H1 (cell line): ENCODE data around the gene PRRG2. TPM values are rescaled to one million over a fixed set of nuclear protein-coding genes. Genes with fewer than 3 reads are reported as not detected.

Experiments
- CTCF ChIA-PET: fragments of 300-600 bp; sonication (Branson Sonifier 250); formaldehyde crosslinking; loops from one replicate; lab custom pipeline; 2021; ENCODE audit not compliant: partially characterized antibody; lab: Charles Lee
- POLR2A ChIA-PET: fragments of 300-600 bp; sonication (Branson Sonifier 250); formaldehyde crosslinking; loops from one replicate; lab custom pipeline; 2021; ENCODE audit warnings: inconsistent platforms; ENCODE audit not compliant: partially characterized antibody; lab: Charles Lee
- DNase-seq, 2 experiments: peaks; one replicate each; pipeline versions ENCODE4 v3.0.0 to v3.0.0-alpha.2; 2010 to 2022; ENCODE audit warnings: low spot score in 2 of 2, low read depth in 1 of 2, mixed read lengths in 1 of 2
- FAIRE-seq: peaks from 2 replicates; lab custom pipeline; 2011; peaks lifted over from hg19 to GRCh38; lab: Jason Lieb, UNC
- H2AFZ ChIP-seq: 2 replicates; pipeline ENCODE4 v1.8.1; 2012; ENCODE audit warnings: low read length, inconsistent platforms
- H2AK5ac ChIP-seq: 2 replicates; pipeline ENCODE4 v1.6.1; 2013; ENCODE audit warnings: low read depth, low read length
- H2BK120ac ChIP-seq: replicated peaks from 2 replicates; pipeline ENCODE3; 2013; ENCODE audit warnings: low read depth, low read length, inconsistent platforms
- H2BK12ac ChIP-seq: 2 replicates; pipeline ENCODE4 v1.6.1; 2013; ENCODE audit warnings: low read depth, low read length
- H2BK15ac ChIP-seq: 2 replicates; pipeline ENCODE4 v1.6.1; 2013; ENCODE audit warnings: low read length
- H2BK20ac ChIP-seq: 2 replicates; pipeline ENCODE4 v1.6.1; 2013; ENCODE audit warnings: low read length
- H2BK5ac ChIP-seq: 2 replicates; pipeline ENCODE4 v1.6.1; 2013; ENCODE audit warnings: low read depth, low read length
- H3K14ac ChIP-seq: 2 replicates; pipeline ENCODE4 v1.6.1; 2013; ENCODE audit warnings: inconsistent platforms; ENCODE audit not compliant: insufficient read length
- H3K18ac ChIP-seq: 2 replicates; pipeline ENCODE4 v1.6.1; 2013; ENCODE audit warnings: low read length; ENCODE audit errors: extremely low read depth
- H3K23ac ChIP-seq: 2 replicates; pipeline ENCODE4 v1.6.1; 2013; ENCODE audit warnings: inconsistent platforms; ENCODE audit not compliant: insufficient read length
- H3K23me2 ChIP-seq: 2 replicates; pipeline ENCODE4 v1.6.1; 2013; ENCODE audit warnings: low read depth, low read length
- H3K27ac ChIP-seq: 2 replicates; pipeline ENCODE4 v1.6.1; 2011; ENCODE audit warnings: low read depth, low read length, inconsistent platforms
- H3K27me3 ChIP-seq, 4 experiments: replicated peaks in 1 of 4; 1 replicate in 1 of 4; 2 replicates in 3 of 4; pipeline versions ENCODE4 v1.6.1 to v1.8.1; 2011 to 2013; ENCODE audit warnings: low read length in 3 of 4, mild to moderate bottlenecking in 3 of 4, inconsistent platforms in 2 of 4, mixed read lengths in 2 of 4, moderate library complexity in 1 of 4; ENCODE audit not compliant: control insufficient read depth in 3 of 4, insufficient read depth in 3 of 4; ENCODE audit errors: extremely low read depth in 1 of 4
- H3K36me3 ChIP-seq, 4 experiments: 2 replicates each; pipeline versions ENCODE4 v1.6.1 to v1.8.1; 2011 to 2013; ENCODE audit warnings: mild to moderate bottlenecking in 4 of 4, low read length in 3 of 4, moderate library complexity in 2 of 4, control low read depth in 1 of 4, inconsistent platforms in 1 of 4; ENCODE audit not compliant: insufficient read depth in 4 of 4, control insufficient read depth in 2 of 4
- H3K4ac ChIP-seq: replicated peaks from 2 replicates; pipeline ENCODE3; 2013; ENCODE audit warnings: low read length, low read depth, mixed read lengths, inconsistent platforms; ENCODE audit not compliant: insufficient read length
- H3K4me1 ChIP-seq, 4 experiments: replicated peaks in 1 of 4; 1 replicate in 1 of 4; 2 replicates in 3 of 4; pipeline versions ENCODE4 v1.6.1 to v1.8.1; 2011 to 2013; ENCODE audit warnings: low read length in 3 of 4, inconsistent platforms in 2 of 4, mixed read lengths in 1 of 4; ENCODE audit not compliant: insufficient read depth in 4 of 4, control insufficient read depth in 3 of 4
- H3K4me2 ChIP-seq, 2 experiments: 2 replicates each; pipeline versions ENCODE4 v1.6.1 to v1.8.1; 2011 to 2013; ENCODE audit warnings: low read depth in 2 of 2, low read length in 2 of 2, control low read depth in 1 of 2, inconsistent platforms in 1 of 2, mild to moderate bottlenecking in 1 of 2; ENCODE audit not compliant: insufficient read depth in 1 of 2
- H3K4me3 ChIP-seq, 4 experiments: fragments of 200-600, 300-600 bp in 1 of 4; sonication (generic), shearing (Covaris generic), sonication (Bioruptor Twin) in 1 of 4; 2 replicates each; pipeline versions ENCODE4 v1.5.1 to v1.8.1; 2011 to 2016; ENCODE audit warnings: low read length in 4 of 4, low read depth in 3 of 4, control low read depth in 2 of 4, inconsistent platforms in 2 of 4, mild to moderate bottlenecking in 2 of 4, mixed read lengths in 1 of 4, moderate library complexity in 1 of 4; ENCODE audit not compliant: insufficient read depth in 2 of 4; ENCODE audit errors: extremely low read depth in 1 of 4
- H3K56ac ChIP-seq: replicated peaks from 2 replicates; pipeline ENCODE3; 2013; ENCODE audit warnings: low read depth, mild to moderate bottlenecking, mixed read lengths, low read length, inconsistent platforms; ENCODE audit not compliant: insufficient read length
- H3K79me1 ChIP-seq: 2 replicates; pipeline ENCODE4 v1.6.1; 2013; ENCODE audit warnings: low read depth, low read length, control low read depth
- H3K79me2 ChIP-seq, 2 experiments: 2 replicates each; pipeline versions ENCODE4 v1.6.1 to v1.8.1; 2012 to 2013; ENCODE audit warnings: low read length in 2 of 2, mild to moderate bottlenecking in 2 of 2, inconsistent platforms in 1 of 2; ENCODE audit not compliant: insufficient read depth in 2 of 2, control insufficient read depth in 1 of 2
- H3K9ac ChIP-seq, 4 experiments: replicated peaks in 1 of 4; 1 replicate in 1 of 4; 2 replicates in 3 of 4; pipeline versions ENCODE4 v1.6.1 to v1.8.1; 2011 to 2013; ENCODE audit warnings: low read depth in 3 of 4, low read length in 3 of 4, control low read depth in 2 of 4, mild to moderate bottlenecking in 2 of 4, moderate library complexity in 2 of 4, inconsistent platforms in 1 of 4; ENCODE audit errors: extremely low read depth in 1 of 4
- H3K9me3 ChIP-seq, 2 experiments: 2 replicates each; pipeline versions ENCODE4 v1.6.1 to v1.8.1; 2012 to 2013; ENCODE audit warnings: mild to moderate bottlenecking in 2 of 2, moderate library complexity in 2 of 2, control low read depth in 1 of 2, inconsistent platforms in 1 of 2, low read depth in 1 of 2, low read length in 1 of 2, mixed read lengths in 1 of 2; ENCODE audit not compliant: insufficient read depth in 2 of 2
- H4K20me1 ChIP-seq, 2 experiments: replicated peaks in 1 of 2; 2 replicates each; pipeline versions ENCODE3 to v1.8.1; 2011 to 2013; ENCODE audit warnings: inconsistent platforms in 2 of 2, low read length in 2 of 2, mild to moderate bottlenecking in 1 of 2; ENCODE audit not compliant: insufficient read depth in 2 of 2, control insufficient read depth in 1 of 2
- H4K5ac ChIP-seq: 2 replicates; pipeline ENCODE4 v1.6.1; 2013; ENCODE audit warnings: low read length, low read depth, mixed read lengths, inconsistent platforms; ENCODE audit not compliant: insufficient read length
- H4K8ac ChIP-seq: 2 replicates; pipeline ENCODE4 v1.8.0; 2013; ENCODE audit warnings: mild to moderate bottlenecking, moderate library complexity, low read length, inconsistent platforms; ENCODE audit not compliant: insufficient read depth; ENCODE audit errors: extremely low read depth
- H4K91ac ChIP-seq: replicated peaks from 2 replicates; pipeline ENCODE3; 2013; ENCODE audit warnings: low read length, mixed read lengths, inconsistent platforms; ENCODE audit not compliant: insufficient read length
- ASH2L ChIP-seq: fragments of 200-600, 300-600 bp; sonication (generic); IDR thresholded peaks from one replicate; pipeline ENCODE4 v1.7.1; 2017; ENCODE audit warnings: low read length
- BACH1 ChIP-seq: IDR thresholded peaks from 2 replicates; pipeline ENCODE4 v1.6.1; 2012; ENCODE audit warnings: low read length, improper control_type of control experiment
- BCL11A ChIP-seq, 2 experiments: IDR thresholded peaks; one replicate each; pipeline ENCODE4 v1.6.1; 2011; ENCODE audit warnings: low read depth in 2 of 2, low read length in 2 of 2, mild to moderate bottlenecking in 2 of 2
- BRCA1 ChIP-seq: IDR thresholded peaks from 2 replicates; pipeline ENCODE4 v1.6.1; 2012; ENCODE audit warnings: low read depth, low read length, improper control_type of control experiment
- EGR1 ChIP-seq: IDR thresholded peaks from 2 replicates; pipeline ENCODE4 v1.6.1; 2011; ENCODE audit warnings: low read depth, low read length, borderline replicate concordance
- FOSL1 ChIP-seq: IDR thresholded peaks from 2 replicates; pipeline ENCODE4 v1.6.1; 2011; ENCODE audit warnings: mild to moderate bottlenecking, low read depth, low read length, moderate library complexity; ENCODE audit not compliant: insufficient read depth
- JUND ChIP-seq: IDR thresholded peaks from 2 replicates; pipeline ENCODE4 v1.6.1; 2011; ENCODE audit warnings: mild to moderate bottlenecking, improper control_type of control experiment, low read length
- SP4 ChIP-seq: IDR thresholded peaks from 2 replicates; pipeline ENCODE4 v1.6.1; 2012; ENCODE audit warnings: low read length, inconsistent platforms
- SRF ChIP-seq: IDR thresholded peaks from 2 replicates; pipeline ENCODE4 v1.6.1; 2011; ENCODE audit warnings: mild to moderate bottlenecking, low read depth, low read length, moderate library complexity
- YY1 ChIP-seq: IDR thresholded peaks from 2 replicates; pipeline ENCODE4 v1.6.1; 2011; ENCODE audit warnings: low read depth, mild to moderate bottlenecking, low read length
- WGBS, 2 experiments: shearing (Covaris generic) in 1 of 2; methylation state at CpG; one replicate each; pipeline versions ENCODE4 v1.1.6 to v1.1.7; 2013 to 2015; ENCODE audit warnings: low lambda C conversion rate in 2 of 2, mixed read lengths in 2 of 2, inconsistent platforms in 1 of 2, low coverage in 1 of 2, missing lambda C conversion rate in 1 of 2; ENCODE audit not compliant: insufficient replicate concordance in 2 of 2, insufficient coverage in 1 of 2, insufficient read length in 1 of 2; ENCODE audit errors: extremely low coverage in 1 of 2, missing lambda C conversion rate in 1 of 2; 5-methylcytosine and 5-hydroxymethylcytosine counted together
- polyA plus RNA-seq, 7 experiments: library from polyadenylated mRNA; depleted of rRNA in 3 of 7; stranded (reverse) in 5 of 7; unstranded in 2 of 7; fragments of >200 nt in 5 of 7; fragments of 200-250 nt in 2 of 7; gene quantifications; 1 replicate in 5 of 7; 2 replicates in 1 of 7; 4 replicates in 1 of 7; pipeline versions ENCODE4 v1.2.1 to v1.2.3, GENCODE V29; 2011 to 2013; ENCODE audit warnings: missing spikeins in 2 of 7, mixed read lengths in 2 of 7
- total RNA-seq: library from RNA; stranded (reverse); fragmentation: NEBNext Ultra II Directional; extraction: Animal tissue kit (Norgen Biotek cat#: 25700); gene quantifications from 2 replicates; pipeline ENCODE4 v1.2.1, GENCODE V29; 2021
- TF ChIP-seq, protein P1 (sequence below): IDR thresholded peaks from 2 replicates; pipeline ENCODE4 v1.6.1; 2012; ENCODE audit warnings: inconsistent platforms
- TF ChIP-seq, protein P2 (sequence below): IDR thresholded peaks from 2 replicates; pipeline ENCODE4 v1.6.1; 2011; ENCODE audit warnings: low read length, improper control_type of control experiment

PRRG2 gene
- total and polyA plus RNA-seq, 2 of the 8 experiments (the other 6 are each of a cell fraction or from before 2014, with no cell fraction given): 4.1 to 5.6 TPM

DNA sequence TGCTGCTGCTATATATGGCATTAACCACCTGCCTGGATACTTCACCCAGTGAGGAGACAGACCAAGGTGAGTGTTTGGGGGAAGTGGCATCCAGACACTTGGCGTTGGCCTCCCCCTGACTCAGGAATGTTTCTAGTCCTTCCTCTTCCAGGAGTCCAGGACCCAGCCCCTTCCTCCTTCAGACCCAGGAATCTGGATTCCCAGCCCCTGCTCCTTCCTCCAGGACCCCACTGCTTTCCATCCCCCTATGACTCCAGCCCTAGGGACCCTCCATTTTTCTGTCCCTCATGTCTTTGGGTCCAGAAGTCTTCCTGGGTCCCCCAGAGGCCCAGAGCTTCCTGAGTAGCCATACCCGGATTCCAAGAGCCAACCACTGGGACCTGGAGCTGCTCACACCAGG, 2.1 kb downstream of the PRRG2 start:
- no peak overlapping the region; a peak in 1 of 7 replicates for H3K9ac ChIP-seq
- H3K4me2 ChIP-seq: no peak overlapping the region
- H2BK120ac ChIP-seq: no peak overlapping the region
- POLR2A ChIA-PET: interaction anchor here (0.7 to 37.8 kb wide), 5 partner anchors 13 to 129 kb away, joined by 3 to 840 read pairs (median 4); partner anchors contain the start of genes RRAS and SCAF1
- peaks cover 3 to 19% (median 8%) of the 10 kb centered on the region in 4 experiments for H3K4me1 ChIP-seq
- H2BK12ac ChIP-seq: peak overlapping the region; percentile 17; the same call in 1 of the 2 replicates
- no peak for FAIRE-seq
- H3K27me3 ChIP-seq: no peaks in the 10 kb centered on the region
- H4K5ac ChIP-seq: no peak overlapping the region
- no peak overlapping the region for H3K18ac ChIP-seq
- TF ChIP-seq EGR1 (no peak), BACH1 (no peak), SRF (no peak), ASH2L (no peak), SP4 (no peak), FOSL1 (no peak), YY1 (no peak), JUND (no peak), BRCA1 (no peak), BCL11A (IDR thresholded peaks at IDR 0.05; ENCODE audit: low read depth in 2 of 2, low read length in 2 of 2) (no peak)
- TF ChIP-seq, protein P1, sequence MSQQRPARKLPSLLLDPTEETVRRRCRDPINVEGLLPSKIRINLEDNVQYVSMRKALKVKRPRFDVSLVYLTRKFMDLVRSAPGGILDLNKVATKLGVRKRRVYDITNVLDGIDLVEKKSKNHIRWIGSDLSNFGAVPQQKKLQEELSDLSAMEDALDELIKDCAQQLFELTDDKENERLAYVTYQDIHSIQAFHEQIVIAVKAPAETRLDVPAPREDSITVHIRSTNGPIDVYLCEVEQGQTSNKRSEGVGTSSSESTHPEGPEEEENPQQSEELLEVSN: no peak
- TF ChIP-seq, protein P2, sequence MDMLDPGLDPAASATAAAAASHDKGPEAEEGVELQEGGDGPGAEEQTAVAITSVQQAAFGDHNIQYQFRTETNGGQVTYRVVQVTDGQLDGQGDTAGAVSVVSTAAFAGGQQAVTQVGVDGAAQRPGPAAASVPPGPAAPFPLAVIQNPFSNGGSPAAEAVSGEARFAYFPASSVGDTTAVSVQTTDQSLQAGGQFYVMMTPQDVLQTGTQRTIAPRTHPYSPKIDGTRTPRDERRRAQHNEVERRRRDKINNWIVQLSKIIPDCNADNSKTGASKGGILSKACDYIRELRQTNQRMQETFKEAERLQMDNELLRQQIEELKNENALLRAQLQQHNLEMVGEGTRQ: no peak
- TF ChIP-seq, all 59 proteins: peak for 0
- Histone ChIP-seq H3K4ac (no peak overlapping the region), H3K23me2 (peaks cover 4% of the 10 kb centered on the region), H4K91ac (no peak overlapping the region), H2BK15ac (no peak overlapping the region), H4K20me1 (no peaks in the 10 kb centered on the region), H2AFZ (no peak overlapping the region), H3K9me3 (no peaks in the 10 kb centered on the region), H3K79me2 (peaks cover 5 to 17% of the 10 kb centered on the region in 2 experiments), H3K27ac (no peak overlapping the region), H3K4me3 (no peak overlapping the region), H2BK20ac (no peak overlapping the region), H3K14ac (no peak overlapping the region), H3K79me1 (peaks cover 2% of the 10 kb centered on the region; the same call in 1 of the 2 replicates), H2BK5ac (no peak overlapping the region), H3K36me3 (no peaks in the 10 kb centered on the region), H4K8ac (no peak overlapping the region; the same call in 1 of the 2 replicates), H3K23ac (no peak overlapping the region), H3K56ac (no peak overlapping the region), H2AK5ac (no peak overlapping the region)
- DNase-seq: no peak
- CTCF ChIA-PET: interaction anchor here (1.7 to 6.4 kb wide), 2 partner anchors 13 to 98 kb away, joined by 3 to 55 read pairs; no protein-coding TSS in a partner anchor
- 84% methylated on average over 2 of the region's 2 CpGs; no CpG with 5 or more reads in 1 of the 2 experiments for WGBS, 2 experiments
